H1 (cell line): ENCODE measurements around the gene HNRNPAB. TPM values are rescaled to one million over a fixed set of nuclear protein-coding genes. Genes with fewer than 3 reads are reported as not detected.

Experiments
- CTCF ChIA-PET: fragments of 300-600 bp; sonication (Branson Sonifier 250); formaldehyde crosslinking; loops from one replicate; lab custom pipeline; 2021; ENCODE audit not compliant: partially characterized antibody; lab: Charles Lee
- POLR2A ChIA-PET: fragments of 300-600 bp; sonication (Branson Sonifier 250); formaldehyde crosslinking; loops from one replicate; lab custom pipeline; 2021; ENCODE audit warnings: inconsistent platforms; ENCODE audit not compliant: partially characterized antibody; lab: Charles Lee
- DNase-seq, 2 experiments: peaks; one replicate each; pipeline versions ENCODE4 v3.0.0 to v3.0.0-alpha.2; 2010 to 2022; ENCODE audit warnings: low spot score in 2 of 2, low read depth in 1 of 2, mixed read lengths in 1 of 2
- FAIRE-seq: peaks from 2 replicates; lab custom pipeline; 2011; peaks lifted over from hg19 to GRCh38; lab: Jason Lieb, UNC
- H2AFZ ChIP-seq: 2 replicates; pipeline ENCODE4 v1.8.1; 2012; ENCODE audit warnings: low read length, inconsistent platforms
- H2AK5ac ChIP-seq: 2 replicates; pipeline ENCODE4 v1.6.1; 2013; ENCODE audit warnings: low read depth, low read length
- H2BK120ac ChIP-seq: replicated peaks from 2 replicates; pipeline ENCODE3; 2013; ENCODE audit warnings: low read depth, low read length, inconsistent platforms
- H2BK12ac ChIP-seq: 2 replicates; pipeline ENCODE4 v1.6.1; 2013; ENCODE audit warnings: low read depth, low read length
- H2BK15ac ChIP-seq: 2 replicates; pipeline ENCODE4 v1.6.1; 2013; ENCODE audit warnings: low read length
- H2BK20ac ChIP-seq: 2 replicates; pipeline ENCODE4 v1.6.1; 2013; ENCODE audit warnings: low read length
- H2BK5ac ChIP-seq: 2 replicates; pipeline ENCODE4 v1.6.1; 2013; ENCODE audit warnings: low read depth, low read length
- H3K14ac ChIP-seq: 2 replicates; pipeline ENCODE4 v1.6.1; 2013; ENCODE audit warnings: inconsistent platforms; ENCODE audit not compliant: insufficient read length
- H3K18ac ChIP-seq: 2 replicates; pipeline ENCODE4 v1.6.1; 2013; ENCODE audit warnings: low read length; ENCODE audit errors: extremely low read depth
- H3K23ac ChIP-seq: 2 replicates; pipeline ENCODE4 v1.6.1; 2013; ENCODE audit warnings: inconsistent platforms; ENCODE audit not compliant: insufficient read length
- H3K23me2 ChIP-seq: 2 replicates; pipeline ENCODE4 v1.6.1; 2013; ENCODE audit warnings: low read depth, low read length
- H3K27ac ChIP-seq: 2 replicates; pipeline ENCODE4 v1.6.1; 2011; ENCODE audit warnings: low read depth, low read length, inconsistent platforms
- H3K27me3 ChIP-seq, 4 experiments: replicated peaks in 1 of 4; 1 replicate in 1 of 4; 2 replicates in 3 of 4; pipeline versions ENCODE4 v1.6.1 to v1.8.1; 2011 to 2013; ENCODE audit warnings: low read length in 3 of 4, mild to moderate bottlenecking in 3 of 4, inconsistent platforms in 2 of 4, mixed read lengths in 2 of 4, moderate library complexity in 1 of 4; ENCODE audit not compliant: control insufficient read depth in 3 of 4, insufficient read depth in 3 of 4; ENCODE audit errors: extremely low read depth in 1 of 4
- H3K36me3 ChIP-seq, 4 experiments: 2 replicates each; pipeline versions ENCODE4 v1.6.1 to v1.8.1; 2011 to 2013; ENCODE audit warnings: mild to moderate bottlenecking in 4 of 4, low read length in 3 of 4, moderate library complexity in 2 of 4, control low read depth in 1 of 4, inconsistent platforms in 1 of 4; ENCODE audit not compliant: insufficient read depth in 4 of 4, control insufficient read depth in 2 of 4
- H3K4ac ChIP-seq: replicated peaks from 2 replicates; pipeline ENCODE3; 2013; ENCODE audit warnings: low read length, low read depth, mixed read lengths, inconsistent platforms; ENCODE audit not compliant: insufficient read length
- H3K4me1 ChIP-seq, 4 experiments: replicated peaks in 1 of 4; 1 replicate in 1 of 4; 2 replicates in 3 of 4; pipeline versions ENCODE4 v1.6.1 to v1.8.1; 2011 to 2013; ENCODE audit warnings: low read length in 3 of 4, inconsistent platforms in 2 of 4, mixed read lengths in 1 of 4; ENCODE audit not compliant: insufficient read depth in 4 of 4, control insufficient read depth in 3 of 4
- H3K4me2 ChIP-seq, 2 experiments: 2 replicates each; pipeline versions ENCODE4 v1.6.1 to v1.8.1; 2011 to 2013; ENCODE audit warnings: low read depth in 2 of 2, low read length in 2 of 2, control low read depth in 1 of 2, inconsistent platforms in 1 of 2, mild to moderate bottlenecking in 1 of 2; ENCODE audit not compliant: insufficient read depth in 1 of 2
- H3K4me3 ChIP-seq, 4 experiments: fragments of 200-600, 300-600 bp in 1 of 4; sonication (generic), shearing (Covaris generic), sonication (Bioruptor Twin) in 1 of 4; 2 replicates each; pipeline versions ENCODE4 v1.5.1 to v1.8.1; 2011 to 2016; ENCODE audit warnings: low read length in 4 of 4, low read depth in 3 of 4, control low read depth in 2 of 4, inconsistent platforms in 2 of 4, mild to moderate bottlenecking in 2 of 4, mixed read lengths in 1 of 4, moderate library complexity in 1 of 4; ENCODE audit not compliant: insufficient read depth in 2 of 4; ENCODE audit errors: extremely low read depth in 1 of 4
- H3K56ac ChIP-seq: replicated peaks from 2 replicates; pipeline ENCODE3; 2013; ENCODE audit warnings: low read depth, mild to moderate bottlenecking, mixed read lengths, low read length, inconsistent platforms; ENCODE audit not compliant: insufficient read length
- H3K79me1 ChIP-seq: 2 replicates; pipeline ENCODE4 v1.6.1; 2013; ENCODE audit warnings: low read depth, low read length, control low read depth
- H3K79me2 ChIP-seq, 2 experiments: 2 replicates each; pipeline versions ENCODE4 v1.6.1 to v1.8.1; 2012 to 2013; ENCODE audit warnings: low read length in 2 of 2, mild to moderate bottlenecking in 2 of 2, inconsistent platforms in 1 of 2; ENCODE audit not compliant: insufficient read depth in 2 of 2, control insufficient read depth in 1 of 2
- H3K9ac ChIP-seq, 4 experiments: replicated peaks in 1 of 4; 1 replicate in 1 of 4; 2 replicates in 3 of 4; pipeline versions ENCODE4 v1.6.1 to v1.8.1; 2011 to 2013; ENCODE audit warnings: low read depth in 3 of 4, low read length in 3 of 4, control low read depth in 2 of 4, mild to moderate bottlenecking in 2 of 4, moderate library complexity in 2 of 4, inconsistent platforms in 1 of 4; ENCODE audit errors: extremely low read depth in 1 of 4
- H3K9me3 ChIP-seq, 2 experiments: 2 replicates each; pipeline versions ENCODE4 v1.6.1 to v1.8.1; 2012 to 2013; ENCODE audit warnings: mild to moderate bottlenecking in 2 of 2, moderate library complexity in 2 of 2, control low read depth in 1 of 2, inconsistent platforms in 1 of 2, low read depth in 1 of 2, low read length in 1 of 2, mixed read lengths in 1 of 2; ENCODE audit not compliant: insufficient read depth in 2 of 2
- H4K20me1 ChIP-seq, 2 experiments: replicated peaks in 1 of 2; 2 replicates each; pipeline versions ENCODE3 to v1.8.1; 2011 to 2013; ENCODE audit warnings: inconsistent platforms in 2 of 2, low read length in 2 of 2, mild to moderate bottlenecking in 1 of 2; ENCODE audit not compliant: insufficient read depth in 2 of 2, control insufficient read depth in 1 of 2
- H4K5ac ChIP-seq: 2 replicates; pipeline ENCODE4 v1.6.1; 2013; ENCODE audit warnings: low read length, low read depth, mixed read lengths, inconsistent platforms; ENCODE audit not compliant: insufficient read length
- H4K8ac ChIP-seq: 2 replicates; pipeline ENCODE4 v1.8.0; 2013; ENCODE audit warnings: mild to moderate bottlenecking, moderate library complexity, low read length, inconsistent platforms; ENCODE audit not compliant: insufficient read depth; ENCODE audit errors: extremely low read depth
- H4K91ac ChIP-seq: replicated peaks from 2 replicates; pipeline ENCODE3; 2013; ENCODE audit warnings: low read length, mixed read lengths, inconsistent platforms; ENCODE audit not compliant: insufficient read length
- ASH2L ChIP-seq: fragments of 200-600, 300-600 bp; sonication (generic); IDR thresholded peaks from one replicate; pipeline ENCODE4 v1.7.1; 2017; ENCODE audit warnings: low read length
- CHD1 ChIP-seq: IDR thresholded peaks from 2 replicates; pipeline ENCODE4 v1.6.1; 2012; ENCODE audit warnings: low read depth, low read length, improper control_type of control experiment
- HDAC2 ChIP-seq, 2 experiments: fragments of 300-600 bp in 1 of 2; sonication (generic) in 1 of 2; IDR thresholded peaks; 2 replicates each; pipeline ENCODE4 v1.6.1; 2011 to 2012; ENCODE audit warnings: low read depth in 2 of 2, low read length in 2 of 2, mild to moderate bottlenecking in 2 of 2, moderate library complexity in 2 of 2, borderline replicate concordance in 1 of 2, inconsistent platforms in 1 of 2
- NRF1 ChIP-seq: IDR thresholded peaks from 2 replicates; pipeline ENCODE4 v1.6.1; 2011; ENCODE audit warnings: mild to moderate bottlenecking, low read depth, low read length, improper control_type of control experiment
- PHF8 ChIP-seq: fragments of 200-600 bp; sonication (generic); conservative IDR thresholded peaks from 2 replicates; pipeline ENCODE4 v1.7.1; 2012; ENCODE audit warnings: low read depth, mild to moderate bottlenecking, inconsistent platforms, low read length, moderate library complexity
- RAD21 ChIP-seq, 2 experiments: IDR thresholded peaks in 1 of 2; conservative IDR thresholded peaks in 1 of 2; 2 replicates each; pipeline ENCODE4 v1.6.1; 2011; ENCODE audit warnings: low read depth in 2 of 2, low read length in 2 of 2, improper control_type of control experiment in 1 of 2, inconsistent platforms in 1 of 2, mild to moderate bottlenecking in 1 of 2, moderate library complexity in 1 of 2
- SIX5 ChIP-seq: IDR thresholded peaks from 2 replicates; pipeline ENCODE4 v1.6.1; 2011; ENCODE audit warnings: mild to moderate bottlenecking, low read depth, low read length
- TAF1 ChIP-seq: IDR thresholded peaks from 2 replicates; pipeline ENCODE4 v1.6.1; 2011; ENCODE audit warnings: mild to moderate bottlenecking, low read depth, low read length
- TBP ChIP-seq: IDR thresholded peaks from 2 replicates; pipeline ENCODE4 v1.6.1; 2011; ENCODE audit warnings: low read depth, low read length, improper control_type of control experiment
- WGBS, 2 experiments: shearing (Covaris generic) in 1 of 2; methylation state at CpG; one replicate each; pipeline versions ENCODE4 v1.1.6 to v1.1.7; 2013 to 2015; ENCODE audit warnings: low lambda C conversion rate in 2 of 2, mixed read lengths in 2 of 2, inconsistent platforms in 1 of 2, low coverage in 1 of 2, missing lambda C conversion rate in 1 of 2; ENCODE audit not compliant: insufficient replicate concordance in 2 of 2, insufficient coverage in 1 of 2, insufficient read length in 1 of 2; ENCODE audit errors: extremely low coverage in 1 of 2, missing lambda C conversion rate in 1 of 2; 5-methylcytosine and 5-hydroxymethylcytosine counted together
- polyA plus RNA-seq, 7 experiments: library from polyadenylated mRNA; depleted of rRNA in 3 of 7; stranded (reverse) in 5 of 7; unstranded in 2 of 7; fragments of >200 nt in 5 of 7; fragments of 200-250 nt in 2 of 7; gene quantifications; 1 replicate in 5 of 7; 2 replicates in 1 of 7; 4 replicates in 1 of 7; pipeline versions ENCODE4 v1.2.1 to v1.2.3, GENCODE V29; 2011 to 2013; ENCODE audit warnings: missing spikeins in 2 of 7, mixed read lengths in 2 of 7
- total RNA-seq: library from RNA; stranded (reverse); fragmentation: NEBNext Ultra II Directional; extraction: Animal tissue kit (Norgen Biotek cat#: 25700); gene quantifications from 2 replicates; pipeline ENCODE4 v1.2.1, GENCODE V29; 2021

Gene HNRNPAB
- total and polyA plus RNA-seq, 2 of the 8 experiments (the other 6 are each of a cell fraction or from before 2014, with no cell fraction given): 373 to 563 TPM

DNA sequence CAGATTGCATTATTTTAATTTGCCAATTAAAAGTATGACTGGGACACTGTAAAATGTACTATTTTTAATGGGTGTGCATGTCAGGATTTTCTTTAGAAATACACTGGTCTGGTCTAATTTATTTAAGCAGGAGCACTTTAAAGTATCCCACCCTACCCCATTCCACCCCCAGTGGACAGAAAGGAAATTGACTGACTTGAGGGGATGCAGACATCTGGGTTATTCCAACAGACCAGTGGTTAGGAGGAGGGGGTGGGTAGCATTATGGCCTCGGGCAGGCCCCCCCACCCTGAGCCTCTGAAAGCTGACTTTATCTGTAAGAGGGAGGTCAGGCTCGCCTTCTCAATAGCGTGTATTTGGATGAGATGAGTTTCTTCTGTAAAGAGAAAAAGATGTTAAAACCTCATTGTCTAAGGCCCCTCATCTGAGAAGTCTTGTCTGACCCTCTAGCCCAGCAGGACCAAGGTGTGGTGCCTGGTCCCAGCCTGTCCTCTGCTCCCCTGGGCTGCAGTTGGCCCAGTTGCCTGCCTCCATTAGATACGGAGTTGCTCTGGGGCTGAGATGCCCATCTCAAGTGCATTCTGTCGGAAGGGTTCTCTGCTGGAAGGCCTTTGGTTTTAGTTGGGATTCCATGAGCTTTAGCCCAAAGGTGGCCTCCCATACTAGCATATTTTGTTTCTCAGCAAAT is 4.4 kb downstream of the HNRNPAB start:
- H2AFZ ChIP-seq: no peak overlapping the region
- FAIRE-seq (no peak), DNase-seq (no peak)
- H4K20me1 ChIP-seq: peaks cover 57% of the 10 kb centered on the region in 2 experiments
- POLR2A ChIA-PET: interaction anchor here (1.5 to 31.3 kb wide), 4 partner anchors 7 to 122 kb away, joined by 4 to 985 read pairs (median 281); partner anchors contain the start of genes GMCL2 and PHYKPL
- peaks cover 22% of the 10 kb centered on the region for H3K79me1 ChIP-seq
- no peak overlapping the region for H2AK5ac ChIP-seq
- peaks cover 4% of the 10 kb centered on the region for H3K23me2 ChIP-seq
- no peaks in the 10 kb centered on the region for H3K9me3 ChIP-seq
- no peak overlapping the region for H2BK12ac ChIP-seq
- no peak overlapping the region for H3K27ac ChIP-seq
- no peak overlapping the region for H2BK20ac ChIP-seq
- H3K4me1 ChIP-seq: peaks cover 0 to 10% (median 4%) of the 10 kb centered on the region in 4 experiments; a peak in 6 of 7 replicates
- H3K14ac ChIP-seq: no peak overlapping the region
- no peak overlapping the region for H3K18ac ChIP-seq
- CTCF ChIA-PET: interaction anchor here (1.3 to 3.3 kb wide), 3 partner anchors 11 to 132 kb away, joined by 3 to 20 read pairs (median 4); no protein-coding TSS in a partner anchor
- H2BK120ac ChIP-seq: no peak overlapping the region
- H3K4me3 ChIP-seq: peak overlapping the region in 1 of 4 experiments; percentile 5; a peak in 1 of 8 replicates
- no peaks in the 10 kb centered on the region for H3K27me3 ChIP-seq
- H4K91ac ChIP-seq: no peak overlapping the region
- H3K36me3 ChIP-seq: peaks cover 57 to 83% (median 74%) of the 10 kb centered on the region in 4 experiments
- H3K4me2 ChIP-seq: no peak overlapping the region
- no peak overlapping the region for H2BK5ac ChIP-seq
- H3K4ac ChIP-seq: no peak overlapping the region
- no peak overlapping the region for H3K56ac ChIP-seq
- H3K23ac ChIP-seq: no peak overlapping the region
- no peak overlapping the region for H2BK15ac ChIP-seq
- 95% methylated on average over 5 of the region's 5 CpGs; no CpG with 5 or more reads in 1 of the 2 experiments for WGBS, 2 experiments
- no peak overlapping the region for H3K9ac ChIP-seq
- H3K79me2 ChIP-seq: peaks cover 27 to 49% of the 10 kb centered on the region in 2 experiments
- H4K8ac ChIP-seq: no peak overlapping the region
- no peak overlapping the region for H4K5ac ChIP-seq
- TF ChIP-seq PHF8 (no peak), NRF1 (no peak), RAD21 (IDR thresholded peaks at IDR 0.05 in 1 of 2, conservative IDR thresholded peaks at IDR 0.05 in 1 of 2; ENCODE audit: low read depth in 2 of 2, low read length in 2 of 2) (peak in 1 of 2 experiments; percentile 17; a peak in 1 of 4 replicates), HDAC2 (IDR thresholded peaks at IDR 0.05; ENCODE audit: borderline replicate concordance in 1 of 2, low read depth in 2 of 2, low read length in 2 of 2) (no peak), TBP (no peak), TAF1 (no peak), CHD1 (no peak), ASH2L (no peak), SIX5 (no peak)
